ENCODE results near the gene WDR75. TPM values are rescaled to one million over a fixed set of nuclear protein-coding genes. Genes with fewer than 3 reads are reported as not detected.
A peak's percentile ranks its signal among the peaks of the same experiment; 100 is the strongest.

WDR75 gene
- total and polyA plus RNA-seq, 9 of the 15 experiments (the other 6 are each of a cell fraction or from before 2014, with no cell fraction given): 50.9 to 111 (median 76.4) TPM

- ChIA-PET POLR2A (interaction anchor here (1.2 kb wide), 1 partner anchor 13 kb away, joined by 3 read pairs; no protein-coding TSS in a partner anchor), CTCF (ENCODE audit: low intra/inter-chr PET ratio) (no interaction called here)
- FAIRE-seq (no peak), ATAC-seq (no peak), DNase-seq (ENCODE audit: extremely low read depth in 1 of 4, low spot score in 3 of 4) (no peak)
- TF ChIP-seq ZNF274 (IDR thresholded peaks at IDR 0.05; ENCODE audit: borderline replicate concordance, low read depth, low read length): no peak
- no peak for TF ChIP-seq PURB (CRISPR knock-in tag; IDR thresholded peaks at IDR 0.05; ENCODE audit: low read depth)
- TF ChIP-seq NFE2 (IDR thresholded peaks at IDR 0.05; ENCODE audit: low read depth): peak; percentile 41; the same call in 1 of the 2 replicates
- TF ChIP-seq CHCHD3 (CRISPR knock-in tag; IDR thresholded peaks at IDR 0.05): no peak
- TF ChIP-seq FUS (optimal IDR thresholded peaks at IDR 0.05; ENCODE audit: low read depth, low read length): no peak
- peak; percentile 44 for TF ChIP-seq MAFF (IDR thresholded peaks at IDR 0.05; ENCODE audit: low read length)
- TF ChIP-seq ZFPM2 (CRISPR knock-in tag; IDR thresholded peaks at IDR 0.05): no peak
- TF ChIP-seq C11orf30 (IDR thresholded peaks at IDR 0.05; ENCODE audit: low read depth): peak; percentile 20; the same call in 1 of the 2 replicates
- TF ChIP-seq NR1H2 (CRISPR knock-in tag; IDR thresholded peaks at IDR 0.05): no peak
- no peak for TF ChIP-seq MTA3 (IDR thresholded peaks at IDR 0.05; ENCODE audit: borderline replicate concordance)
- TF ChIP-seq MAFG (tag; conservative IDR thresholded peaks at IDR 0.05): peak; percentile 76
- TF ChIP-seq ZNF316 (IDR thresholded peaks at IDR 0.05): peak; percentile 39; the same call in 1 of the 2 replicates
- no peak for TF ChIP-seq EP400 (IDR thresholded peaks at IDR 0.05)
- no peak for TF ChIP-seq L3MBTL2 (IDR thresholded peaks at IDR 0.05)
- no peak for TF ChIP-seq GATAD2A (IDR thresholded peaks at IDR 0.05)
- H3K36me3 ChIP-seq (ENCODE audit: control insufficient read depth, insufficient read depth, low read length): no peaks in the 10 kb centered on the region
- no peaks in the 10 kb centered on the region for H4K20me1 ChIP-seq (replicated peaks; ENCODE audit: control insufficient read depth, insufficient read depth, low read length)
- H3K9me3 ChIP-seq (replicated peaks; ENCODE audit: control insufficient read depth, insufficient read depth, low read depth, low read length): no peaks in the 10 kb centered on the region
- no TSS peak for BruUV-seq (replicated peaks)
- H2AFZ ChIP-seq (ENCODE audit: low read depth, low read length): no peak overlapping the region
- H3K27ac ChIP-seq (ENCODE audit: extremely low read depth, low read depth, low read length): no peak overlapping the region
- no peak overlapping the region for H3K4me3 ChIP-seq
- H3K4me2 ChIP-seq (ENCODE audit: insufficient read depth, low read length): no peak overlapping the region
- no peaks in the 10 kb centered on the region for H3K4me1 ChIP-seq (replicated peaks in 1 of 2; ENCODE audit: control insufficient read depth in 2 of 2, insufficient read depth in 2 of 2, low read length in 2 of 2)
- H3K9me1 ChIP-seq (ENCODE audit: control insufficient read depth, insufficient read depth, low read length): no peaks in the 10 kb centered on the region
- 54% methylated on average over 1 of the region's 1 CpG for WGBS (ENCODE audit: insufficient coverage, low coverage, missing lambda C conversion rate)
- H3K79me2 ChIP-seq (ENCODE audit: control insufficient read depth, insufficient read depth, low read length): no peaks in the 10 kb centered on the region
- H3K9ac ChIP-seq (ENCODE audit: insufficient read depth in 1 of 2, low read depth in 2 of 2, low read length in 2 of 2): no peak overlapping the region
- intact Hi-C loops (cut with micrococcal nuclease) (no loop called here), in situ Hi-C loops (cut with MboI) (loop anchor here (25.0 kb wide), 1 partner anchor 563 kb away; the partner anchor contains the start of gene MSTN)
- H3K27me3 ChIP-seq (ENCODE audit: control insufficient read depth in 2 of 2, insufficient read depth in 2 of 2, low read length in 2 of 2): no peaks in the 10 kb centered on the region
Measured at GRCh38 chr2:189499137-189499536, 57.9 kb downstream of the WDR75 start.
